ENCODE data around the gene DHRS7B.
"Not testable (repeated sequence)": the region's sequence is repeated elsewhere in the genome, so short reads cannot be mapped to it uniquely, and the experiment has no call there.

The DHRS7B gene, protein sequence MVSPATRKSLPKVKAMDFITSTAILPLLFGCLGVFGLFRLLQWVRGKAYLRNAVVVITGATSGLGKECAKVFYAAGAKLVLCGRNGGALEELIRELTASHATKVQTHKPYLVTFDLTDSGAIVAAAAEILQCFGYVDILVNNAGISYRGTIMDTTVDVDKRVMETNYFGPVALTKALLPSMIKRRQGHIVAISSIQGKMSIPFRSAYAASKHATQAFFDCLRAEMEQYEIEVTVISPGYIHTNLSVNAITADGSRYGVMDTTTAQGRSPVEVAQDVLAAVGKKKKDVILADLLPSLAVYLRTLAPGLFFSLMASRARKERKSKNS

DNA sequence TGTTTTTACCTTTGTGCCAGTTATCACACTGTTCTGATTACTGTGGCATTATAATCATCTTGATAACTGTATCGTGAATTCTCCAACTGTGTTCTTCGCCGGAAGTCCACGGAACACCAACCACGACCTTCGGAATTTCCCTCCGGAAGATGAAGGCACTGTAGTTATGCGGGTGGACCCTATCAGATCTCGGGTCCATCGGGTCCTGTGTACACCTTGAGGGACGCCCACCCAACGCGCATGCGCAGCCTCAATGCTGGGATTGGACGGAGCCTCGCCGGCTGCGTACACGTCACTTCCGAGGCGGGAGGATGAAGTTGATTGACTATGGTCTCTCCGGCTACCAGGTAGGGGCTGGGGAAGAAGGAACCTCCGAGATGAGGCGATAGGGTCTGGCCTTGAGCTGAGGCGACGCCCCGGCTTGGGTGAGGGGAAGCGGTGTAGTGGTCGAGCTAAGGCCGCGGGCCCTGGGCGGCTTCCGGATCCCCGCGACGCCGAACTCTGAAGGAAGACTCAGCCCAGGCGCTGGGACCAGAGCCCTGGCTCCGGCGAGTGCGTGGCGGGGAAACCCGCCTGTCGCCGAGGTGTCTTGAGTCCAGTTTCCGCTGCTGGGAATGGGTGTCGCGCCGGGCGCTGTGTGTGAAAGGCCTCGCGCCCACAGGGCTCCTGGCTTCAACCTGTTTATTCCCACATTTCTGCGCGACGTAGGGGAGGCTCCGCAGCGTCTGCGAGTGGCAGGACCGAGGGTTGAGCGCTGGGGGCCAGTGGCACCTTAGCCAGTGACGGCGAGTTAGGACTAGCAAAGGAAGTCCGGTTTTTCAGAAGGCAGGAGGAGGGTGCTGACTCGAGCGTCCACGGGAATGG is at the start of gene DHRS7B:
Gene DHRS7B (plus strand): TSS at position 320 of the 864 bp plus-strand sequence. CDS start 8 bp downstream, at position 328.
- Histone ChIP-seq H3K4me3 (peak within 1 kb of the TSS; percentile 61 to 88 (median 73)), H3K27ac (peak within 1 kb of the TSS; percentile 63 to 98 (median 92))

DNA sequence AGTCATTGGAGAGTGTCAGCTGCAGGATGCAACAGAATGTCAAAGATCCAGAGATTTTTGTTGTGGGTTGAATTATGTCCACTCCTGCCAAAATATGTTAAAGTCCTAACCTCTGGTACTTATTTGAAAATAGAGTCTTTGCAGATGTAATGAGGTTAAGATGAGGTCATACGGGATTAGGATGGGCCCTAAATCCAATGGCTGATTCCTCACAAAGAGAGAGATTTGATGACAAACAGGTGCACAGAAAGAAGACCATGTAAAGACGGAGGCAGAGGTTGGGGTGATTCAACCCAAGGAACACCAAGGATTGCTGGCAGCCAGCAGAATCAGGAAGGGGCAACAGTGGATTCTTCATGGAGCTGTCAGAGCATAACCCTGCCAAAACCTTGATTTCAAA is 49.5 kb upstream of the DHRS7B start:
- H3K27ac ChIP-seq = no peak overlapping the region
- H3K4me3 ChIP-seq = no peak overlapping the region

DNA sequence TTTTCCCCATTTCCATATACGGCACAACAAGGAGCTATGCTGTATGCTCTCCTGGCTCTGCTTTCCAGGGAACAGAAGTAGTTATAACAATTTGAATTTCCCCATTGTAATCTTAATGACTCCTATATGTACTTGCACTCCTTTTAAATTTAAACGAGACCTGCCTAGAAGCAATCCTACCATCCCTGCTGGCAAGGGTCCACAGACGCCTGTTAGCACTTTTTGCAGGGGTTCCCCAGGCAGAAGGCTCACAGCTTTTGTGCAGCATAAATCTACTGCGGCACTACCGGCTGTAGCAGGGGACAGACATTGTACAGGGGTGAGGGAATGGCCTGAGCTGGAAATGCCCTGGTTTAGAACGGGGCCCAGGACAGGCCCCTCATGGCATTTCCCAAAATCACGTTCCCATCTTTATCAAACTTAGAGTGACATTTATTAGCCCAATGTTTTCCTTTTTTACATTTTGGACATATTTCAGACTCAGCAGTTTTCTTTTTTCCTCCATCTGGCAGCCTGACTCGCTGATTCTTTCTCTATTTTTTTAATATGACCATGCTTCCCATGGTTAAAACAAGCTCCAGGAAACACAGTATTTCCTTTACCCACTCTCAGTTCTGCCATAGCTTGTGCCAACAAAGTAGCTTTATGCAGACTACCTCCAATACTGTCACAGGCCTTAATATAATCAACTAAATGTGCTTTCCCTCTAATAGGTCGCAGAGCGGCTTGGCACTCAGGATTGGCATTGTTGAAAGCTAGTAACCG is 48.6 kb upstream of the DHRS7B start:
- H3K27ac ChIP-seq = no peak overlapping the region
- H3K4me3 ChIP-seq = no peak overlapping the region

DNA sequence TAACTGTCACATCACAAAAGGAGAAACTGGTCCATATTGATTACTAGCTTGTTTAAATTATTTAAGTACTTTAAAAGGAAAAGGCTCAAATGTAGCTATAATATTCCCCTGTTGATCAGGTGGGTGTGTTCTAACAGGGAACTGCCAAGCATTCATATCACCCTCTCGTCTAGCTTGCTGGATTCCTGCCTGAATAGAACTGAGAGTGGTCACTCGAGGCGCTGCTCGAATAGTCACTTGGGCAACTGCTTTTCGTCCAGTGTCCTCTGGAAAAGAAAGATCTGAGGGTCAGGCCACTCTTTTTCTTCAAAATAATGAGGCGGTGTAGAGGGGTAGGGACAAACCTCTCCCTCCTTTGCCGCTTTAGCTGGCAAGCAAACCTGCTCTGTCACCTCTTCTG is 47.6 kb upstream of the DHRS7B start:
- Histone ChIP-seq H3K27ac (no peak overlapping the region), H3K4me3 (no peak overlapping the region)

DNA sequence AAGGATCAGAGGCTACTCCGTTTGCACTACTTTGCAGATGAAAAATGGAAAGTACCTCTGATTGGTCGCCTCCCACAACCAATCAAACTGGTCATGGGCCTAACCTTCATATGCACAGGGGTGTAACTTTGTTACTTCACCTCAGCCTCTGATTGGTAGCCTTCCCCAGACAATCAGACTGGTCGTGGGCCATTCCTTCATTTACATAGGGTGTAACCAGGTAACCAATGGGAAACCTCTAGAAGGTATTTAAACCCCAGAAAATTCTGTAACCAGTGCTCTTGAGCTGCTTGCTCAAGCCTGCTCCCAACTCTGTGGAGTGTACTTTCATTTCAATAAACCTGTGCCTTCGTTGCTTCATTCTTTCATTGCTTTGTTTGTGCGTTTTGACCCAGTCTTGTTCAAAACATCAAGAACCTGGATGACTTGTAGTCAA is 44.7 kb upstream of the DHRS7B start:
- no peak overlapping the region for H3K4me3 ChIP-seq
- H3K27ac ChIP-seq = no peak overlapping the region

DNA sequence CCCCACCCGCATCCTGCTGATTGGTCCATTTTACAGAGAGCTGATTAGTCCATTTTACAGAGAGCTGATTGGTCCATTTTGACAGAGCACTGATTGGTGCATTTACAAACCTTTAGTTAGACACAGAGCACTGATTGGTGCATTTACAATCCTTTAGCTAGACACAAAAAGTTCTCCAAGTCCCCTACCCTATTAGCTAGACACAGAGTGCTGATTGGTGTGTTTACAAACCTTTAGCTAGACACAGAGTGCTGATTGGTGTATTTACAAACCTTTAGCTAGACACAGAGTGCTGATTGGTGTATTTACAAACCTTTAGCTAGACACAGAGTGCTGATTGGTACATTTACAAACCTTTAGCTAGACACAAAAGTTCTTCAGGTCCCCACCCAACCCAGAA is 41.5 kb upstream of the DHRS7B start:
- H3K4me3 ChIP-seq, H3K27ac ChIP-seq: not testable (repeated sequence)

DNA sequence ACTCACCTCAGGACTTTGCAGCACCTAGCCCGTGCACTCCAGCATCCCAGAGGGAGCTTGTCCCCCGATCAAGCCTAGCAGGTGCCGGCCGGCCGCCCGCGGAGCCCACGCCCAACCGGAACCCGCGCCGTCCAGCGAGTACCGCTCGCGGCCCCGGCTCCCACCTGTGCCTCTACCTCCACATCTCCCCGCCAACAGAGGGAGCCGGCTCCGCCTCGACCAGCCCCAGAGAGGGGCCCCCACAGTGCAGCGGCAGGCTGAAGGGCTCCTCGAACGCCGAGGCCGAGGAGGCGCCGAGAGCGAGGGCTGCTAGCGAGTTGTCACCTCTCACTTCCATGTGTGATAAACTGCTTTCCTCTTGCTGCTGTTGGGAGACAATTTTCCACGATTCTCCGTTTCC is 41.1 kb upstream of the DHRS7B start:
- Histone ChIP-seq H3K27ac (no peak overlapping the region), H3K4me3 (no peak overlapping the region)

DNA sequence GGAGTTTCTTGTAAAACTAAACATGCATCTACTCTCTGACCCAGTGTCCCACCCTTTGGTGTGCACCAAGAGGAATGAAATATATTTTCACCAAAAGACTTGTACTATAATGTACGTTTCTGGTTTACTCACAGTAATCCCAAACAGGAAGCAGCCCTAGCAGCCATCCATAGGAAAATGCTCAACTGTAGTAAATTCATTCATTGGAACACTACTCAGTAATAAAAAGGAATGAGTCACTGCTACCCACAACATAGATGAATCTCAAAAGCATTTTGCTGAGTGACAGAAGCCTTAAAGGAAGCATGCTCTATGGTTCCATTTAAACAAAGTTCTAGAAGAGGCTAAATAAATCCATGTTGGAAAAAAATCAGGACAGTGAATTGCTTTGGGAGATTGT is 37.6 kb upstream of the DHRS7B start:
- Histone ChIP-seq H3K27ac (no peak overlapping the region), H3K4me3 (no peak overlapping the region)

DNA sequence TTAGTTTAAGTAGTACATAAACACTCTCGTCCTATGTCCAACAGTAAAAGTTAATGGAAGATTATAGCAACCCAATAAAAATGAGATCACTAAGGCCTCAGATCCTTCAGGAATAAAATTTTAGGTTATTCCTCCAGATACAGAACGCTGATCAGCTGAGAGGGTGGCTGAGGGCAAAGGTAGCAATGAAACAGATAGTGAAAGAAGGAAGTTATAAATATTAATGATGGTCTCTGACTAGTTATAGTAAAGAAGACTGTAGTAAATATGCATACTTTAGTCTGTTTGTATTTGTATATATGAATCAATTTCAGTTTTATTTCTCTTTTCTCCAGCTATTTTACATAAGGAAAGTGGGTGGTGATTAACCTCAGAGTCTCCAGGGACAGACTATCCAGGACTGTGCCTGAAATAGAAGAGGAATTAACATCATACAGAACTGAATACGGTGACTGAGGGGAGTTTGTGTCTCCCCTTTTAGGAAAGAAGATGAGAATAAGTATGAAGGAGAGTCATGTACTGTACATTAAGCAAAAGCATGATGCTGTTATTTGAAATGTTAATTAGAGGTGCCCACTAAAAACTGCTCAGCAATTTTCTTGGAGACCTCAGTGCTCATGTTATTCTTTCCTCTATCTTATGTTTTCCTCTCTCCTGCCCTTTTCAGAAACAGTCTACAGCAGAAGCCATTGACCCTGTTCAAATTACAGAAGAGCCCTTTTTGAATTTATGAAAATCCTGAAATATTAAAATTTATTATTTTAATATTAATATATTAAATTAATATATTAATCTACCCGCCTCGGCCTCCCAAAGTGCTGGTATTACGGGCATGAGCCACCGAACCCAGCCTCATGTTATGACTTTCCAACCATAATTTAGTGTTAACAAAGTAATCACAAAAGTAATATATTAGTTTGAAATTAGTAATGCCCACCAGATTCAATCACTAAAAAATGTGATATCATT is 36.5 kb upstream of the DHRS7B start:
- Histone ChIP-seq H3K4me3 (no peak overlapping the region), H3K27ac (no peak overlapping the region)

DNA sequence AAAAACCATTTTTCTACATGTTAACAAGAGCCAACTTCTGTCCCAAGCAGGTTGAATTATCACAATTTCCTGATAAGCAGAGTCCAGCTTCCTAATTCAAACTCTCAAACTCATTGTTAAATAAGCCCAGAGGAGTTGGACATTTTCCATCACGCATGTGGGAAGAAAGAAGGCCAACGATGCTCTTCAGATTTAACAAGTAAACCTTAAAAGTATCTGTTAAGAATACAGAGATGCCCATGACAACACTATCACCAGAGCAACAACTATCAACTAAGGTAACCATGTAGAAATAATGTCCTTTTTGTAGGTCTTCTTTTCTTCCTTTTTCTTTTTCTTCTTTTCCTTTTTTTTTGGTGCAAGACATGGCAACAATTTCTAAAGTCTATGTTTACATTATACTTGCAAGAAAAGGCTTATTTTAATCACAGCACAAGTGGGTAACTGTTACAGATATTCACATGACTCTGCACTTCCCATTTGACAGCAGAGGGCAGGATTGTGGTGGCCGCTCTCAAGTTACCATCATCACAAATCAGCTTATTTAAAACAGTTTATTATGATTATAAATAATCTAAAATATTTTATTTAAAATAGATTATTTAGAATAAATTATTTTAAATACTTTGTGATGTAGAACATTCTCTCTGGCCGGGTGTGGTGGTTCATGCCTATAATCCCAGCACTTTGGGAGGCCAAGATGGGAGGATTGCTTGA is 35.7 kb upstream of the DHRS7B start:
- Histone ChIP-seq H3K4me3 (no peak overlapping the region), H3K27ac (no peak overlapping the region)

DNA sequence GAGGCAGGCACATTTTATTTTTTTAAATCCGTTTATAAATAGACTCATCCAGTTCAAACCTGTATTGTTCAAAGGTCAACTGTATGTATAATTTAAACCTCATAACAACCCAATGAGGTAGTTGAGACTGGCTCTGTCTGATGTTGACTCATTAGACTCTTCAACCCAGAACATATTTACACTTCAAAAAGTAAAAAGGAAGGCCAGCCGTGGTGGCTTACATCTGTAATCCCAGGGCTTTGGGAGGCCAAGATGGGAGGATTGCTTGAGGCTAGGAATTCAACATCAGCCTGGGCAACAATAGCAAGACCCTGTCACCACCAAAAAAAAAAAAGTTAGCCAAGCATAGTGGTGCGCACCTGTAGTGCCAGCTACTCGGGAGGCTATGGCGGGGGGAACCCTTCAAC is 32.5 kb upstream of the DHRS7B start:
- Histone ChIP-seq H3K27ac (no peak overlapping the region), H3K4me3 (no peak overlapping the region)

DNA sequence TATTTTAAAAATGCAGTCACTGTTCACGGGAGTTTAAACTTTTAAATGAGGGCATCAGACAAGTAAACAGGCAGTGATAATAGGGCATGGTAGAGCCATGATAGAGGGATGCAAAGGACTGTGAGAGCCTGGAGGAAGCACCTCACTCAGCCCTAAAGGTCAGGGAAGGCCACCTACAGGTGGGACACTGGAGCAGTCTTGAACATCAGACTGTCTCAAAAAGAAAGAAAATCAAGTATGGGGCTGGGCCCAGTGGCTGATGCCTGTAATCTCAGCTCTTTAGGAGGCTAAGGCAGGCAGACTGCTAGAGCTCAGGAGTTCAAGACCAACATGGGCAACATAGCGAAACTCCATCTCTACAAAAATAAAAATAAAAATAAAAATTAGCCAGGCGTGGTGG is 31.0 kb upstream of the DHRS7B start:
- Histone ChIP-seq H3K4me3 (no peak overlapping the region), H3K27ac (no peak overlapping the region)

DNA sequence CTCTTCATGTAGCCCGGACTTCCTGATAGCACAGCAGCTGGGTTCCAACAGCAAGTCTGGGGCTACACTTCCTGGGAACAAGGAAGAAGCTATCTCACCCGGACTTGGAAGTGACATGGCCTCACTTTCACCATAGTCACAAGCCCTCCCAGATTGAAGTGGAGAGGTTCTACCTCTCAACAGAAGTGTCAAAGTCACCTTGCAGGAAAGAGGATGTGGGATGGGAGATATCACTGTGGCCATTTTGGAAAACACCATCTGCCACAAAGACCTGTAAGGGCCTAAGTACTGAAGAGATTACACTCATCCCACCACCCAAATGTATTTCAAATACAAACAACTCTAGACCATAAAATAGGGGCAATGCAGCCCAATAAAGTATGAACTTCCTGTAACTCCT is 29.9 kb upstream of the DHRS7B start:
- Histone ChIP-seq H3K27ac (no peak overlapping the region), H3K4me3 (no peak overlapping the region)

DNA sequence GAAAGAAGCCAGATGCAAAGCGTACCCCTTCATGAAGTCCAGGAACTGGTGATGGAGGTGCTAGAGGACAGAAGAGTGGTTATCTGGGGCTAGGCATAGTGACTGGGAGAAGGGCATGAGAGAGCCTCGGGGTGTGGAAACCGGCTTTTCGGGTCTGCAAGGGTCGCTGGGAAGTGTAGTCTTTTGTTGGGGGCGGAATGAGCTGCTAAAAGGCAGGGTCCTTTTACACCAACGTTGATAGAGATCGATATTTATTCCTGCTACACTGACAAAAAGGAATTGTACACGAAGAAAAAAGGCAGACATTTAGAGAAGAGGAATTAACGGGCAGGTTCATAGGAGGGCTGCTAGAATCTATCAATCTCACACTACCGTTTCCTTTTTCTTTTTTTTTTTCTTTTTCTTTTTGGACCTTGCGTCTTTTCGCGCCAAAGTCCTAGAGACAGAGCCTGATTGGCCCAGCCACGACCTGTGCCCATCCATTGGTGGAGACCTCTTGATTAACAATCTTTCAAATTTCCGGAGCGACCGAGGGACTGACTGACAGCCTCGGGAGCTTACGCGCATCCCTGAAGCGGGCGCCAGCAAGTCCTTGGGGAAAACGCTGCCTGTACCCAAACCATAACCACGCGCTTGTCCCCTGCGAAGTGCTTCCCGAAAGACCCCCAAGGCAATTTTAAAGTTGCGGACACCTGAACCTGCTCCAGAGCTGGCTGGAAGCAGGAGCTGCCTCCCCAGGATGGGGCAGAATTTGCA is 27.7 kb upstream of the DHRS7B start:
- Histone ChIP-seq H3K27ac (peak overlapping the region in 1 of 21 experiments; percentile 53), H3K4me3 (peak overlapping the region; percentile 30 to 55 (median 45))

DNA sequence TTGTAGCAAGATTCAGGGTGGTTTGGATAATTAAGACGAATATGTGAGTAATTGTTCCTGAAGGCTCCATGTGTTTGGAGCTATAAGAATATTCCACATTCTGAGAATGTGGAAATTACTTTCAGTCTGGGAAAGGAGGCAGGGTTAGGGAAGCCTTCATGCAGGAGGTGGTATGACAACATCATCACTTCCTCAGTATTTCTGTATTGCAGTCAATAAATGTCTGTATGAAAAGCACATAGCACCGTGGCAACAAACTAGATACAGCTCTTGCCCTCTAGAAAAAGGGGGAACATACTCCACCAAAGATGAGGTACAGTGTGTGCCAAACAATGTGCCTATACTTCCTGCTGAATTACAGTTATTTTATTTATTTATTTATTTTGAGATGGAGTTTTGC is 26.1 kb upstream of the DHRS7B start:
- Histone ChIP-seq H3K27ac (no peak overlapping the region), H3K4me3 (no peak overlapping the region)

DNA sequence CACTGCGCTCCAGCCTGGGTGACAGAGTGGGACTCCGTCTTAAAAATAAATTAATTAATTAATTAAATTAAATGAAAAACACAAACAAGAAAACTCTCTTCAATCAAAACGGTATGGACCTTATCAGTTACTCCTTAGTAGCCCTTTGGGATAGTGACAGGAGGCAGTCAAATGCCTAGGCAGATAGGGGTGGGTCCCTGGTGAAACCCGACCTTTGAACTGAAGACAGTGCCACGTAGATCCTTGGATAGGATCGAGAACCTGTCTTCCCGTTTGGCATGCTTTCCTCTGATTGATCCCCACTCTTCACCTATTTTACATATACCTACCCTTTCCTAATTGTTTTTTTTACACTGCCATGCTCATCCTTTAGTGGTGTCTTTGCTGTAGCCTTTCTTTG is 22.2 kb upstream of the DHRS7B start:
- Histone ChIP-seq H3K4me3 (no peak overlapping the region), H3K27ac (no peak overlapping the region)

DNA sequence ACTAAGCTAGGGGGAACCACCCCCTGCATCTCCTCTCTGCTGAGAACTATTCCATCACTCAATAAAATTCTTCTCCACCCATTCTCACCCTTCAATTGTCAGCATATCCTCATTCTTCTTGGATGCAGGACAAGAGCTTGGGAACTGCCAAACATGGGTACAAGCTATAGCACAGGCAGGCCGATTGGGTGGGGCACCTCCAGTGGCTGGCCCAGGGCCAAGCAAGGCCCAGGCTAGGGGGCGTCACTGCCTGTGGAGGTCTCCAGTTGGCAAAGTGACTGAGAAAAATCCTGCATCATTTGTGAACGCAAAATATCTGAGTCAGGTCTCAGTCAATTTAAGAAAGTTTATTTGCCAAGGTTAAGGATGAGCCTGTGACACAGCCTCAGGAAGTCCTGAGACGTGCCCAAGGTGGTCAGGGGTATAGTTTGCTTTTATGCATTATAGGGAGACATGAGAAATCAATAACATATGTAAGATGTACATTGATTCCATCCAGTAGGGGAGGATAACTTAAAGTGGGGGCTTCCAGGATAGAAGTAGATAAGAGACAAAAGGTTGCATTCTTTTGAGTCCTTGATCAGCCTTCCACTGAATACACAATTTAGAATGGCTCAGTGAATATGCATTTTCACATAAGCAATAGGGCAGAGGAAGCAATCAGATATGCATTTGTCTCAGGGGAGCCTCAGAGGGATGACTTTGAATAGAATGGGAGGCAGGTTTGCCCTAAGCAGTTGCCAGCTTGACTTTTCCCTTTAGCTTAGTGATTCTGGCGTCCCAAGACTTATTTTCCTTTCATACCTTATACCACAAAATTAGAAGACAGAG is 21.5 kb upstream of the DHRS7B start:
- no peak overlapping the region for H3K27ac ChIP-seq
- H3K4me3 ChIP-seq = no peak overlapping the region

Data from skin epidermis (tissue), 12 donors.